Measurements from ENCODE around the gene PTPA. TPM values are rescaled to one million over a fixed set of nuclear protein-coding genes. Genes with fewer than 3 reads are reported as not detected.

The PTPA gene
- total RNA-seq (100 to 1,000 TPM; 107 to 116 TPM), polyA plus RNA-seq (15.6 TPM)

DNA sequence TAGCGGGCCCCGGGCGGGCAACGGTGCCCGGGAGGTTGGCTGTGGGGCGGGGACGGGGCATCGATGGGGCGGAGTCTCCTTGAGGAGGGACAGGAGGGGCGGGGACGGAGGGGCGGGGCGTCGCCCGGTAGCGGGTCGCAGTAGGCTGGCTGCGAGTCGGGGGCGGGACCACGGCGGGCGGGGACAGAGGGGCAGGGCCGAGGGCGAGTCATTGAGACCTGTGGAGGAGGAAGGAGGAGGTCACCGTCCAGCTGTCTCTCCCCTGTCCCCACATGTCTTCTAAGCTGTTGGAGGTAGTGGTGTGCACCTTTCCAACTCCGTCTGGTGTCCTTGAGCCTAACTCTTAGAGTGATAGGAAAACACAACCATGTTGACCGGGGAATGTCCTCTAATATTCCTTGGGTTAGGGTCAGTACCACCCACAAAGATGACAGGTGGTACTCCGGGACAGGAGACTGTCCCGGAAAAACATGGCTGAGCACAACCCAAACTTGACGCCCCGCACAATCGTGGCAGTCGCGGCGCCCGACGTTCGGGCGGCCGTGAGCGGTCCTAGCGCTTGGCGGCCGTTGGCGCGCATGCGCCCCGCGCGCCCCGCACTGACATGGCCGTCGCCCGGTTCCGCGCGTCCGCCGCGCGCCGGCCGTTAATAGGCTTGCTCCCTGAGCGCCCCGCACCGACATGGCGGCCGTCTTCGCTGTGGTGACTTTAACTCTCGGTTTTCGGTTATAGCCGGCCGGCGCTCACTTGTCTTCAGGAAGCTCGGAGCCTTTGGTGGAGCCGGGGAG is at the start of gene PTPA, which contains the start of gene CRAT:
TSS of gene PTPA (plus strand) at position 676 of the 788 bp plus-strand sequence. CDS start 186 bp downstream, outside the sequence.
TSS of gene CRAT (minus strand) at position 54 of the 788 bp plus-strand sequence. CDS start 284 bp downstream, outside the sequence.
- Histone ChIP-seq H3K4me1 (ENCODE audit: insufficient read depth, low read length) (peaks cover 20% of the 10 kb centered on the region), H3K9me3 (ENCODE audit: low read length) (no peaks in the 10 kb centered on the region), H3K27ac (ENCODE audit: low read depth, low read length) (peak within 1 kb of the TSS; percentile 90), H3K36me3 (ENCODE audit: insufficient read depth, low read length) (no peaks in the 10 kb centered on the region), H3K27me3 (ENCODE audit: insufficient read depth, low read length, poor library complexity, severe bottlenecking) (no peaks in the 10 kb centered on the region), H3K4me3 (ENCODE audit: low read length) (peak within 1 kb of the TSS; percentile 99)
- peaks cover 0 to 13% (median 0%) of the 10 kb centered on the region in 3 donors for H3K36me3 Mint-ChIP-seq
- POLR2A ChIA-PET = interaction anchor here (1.5 kb wide), 2 partner anchors 30 to 41 kb away, joined by 5 read pairs; no protein-coding TSS in a partner anchor
- H3K9me3 Mint-ChIP-seq = no peaks in the 10 kb centered on the region
- H3K4me3 Mint-ChIP-seq = peak within 1 kb of the TSS; percentile 90 to 97 (median 95)
- CTCF ChIA-PET = interaction anchor here (1.6 kb wide), 1 partner anchor 21 kb away, joined by 5 read pairs; no protein-coding TSS in a partner anchor
- peak within 1 kb of the TSS; percentile 82 to 97 (median 95) for H3K27ac Mint-ChIP-seq
- DNase-seq = peak; percentile 89 to 99 (median 95)
- H3K27me3 Mint-ChIP-seq = no peaks in the 10 kb centered on the region
- H3K4me1 Mint-ChIP-seq = peaks cover 26 to 53% (median 26%) of the 10 kb centered on the region in 3 donors

DNA sequence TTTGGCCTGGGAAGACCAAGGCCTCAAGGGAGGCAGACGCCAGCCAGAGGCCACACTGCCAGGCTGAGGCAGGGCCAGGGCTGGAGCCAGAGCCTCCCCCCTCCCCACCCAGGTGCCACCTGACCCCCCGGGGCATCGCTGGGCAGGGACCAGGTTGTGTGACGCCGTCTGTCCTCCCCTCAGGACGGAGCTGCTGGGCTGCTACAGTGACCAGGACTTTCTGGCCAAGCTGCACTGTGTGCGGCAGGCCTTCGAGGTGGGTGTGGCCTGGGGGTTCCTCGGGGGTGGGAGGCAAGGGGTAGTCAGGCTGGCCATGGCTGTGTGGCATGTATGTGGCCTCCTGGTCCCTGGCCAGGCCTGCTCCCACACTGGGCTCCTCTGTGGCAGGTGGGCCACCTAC is 48.2 kb upstream of the PTPA start:
- Histone ChIP-seq H3K27me3 (ENCODE audit: insufficient read depth, low read length, poor library complexity, severe bottlenecking) (no peaks in the 10 kb centered on the region), H3K36me3 (ENCODE audit: insufficient read depth, low read length) (peaks cover 5% of the 10 kb centered on the region), H3K9me3 (ENCODE audit: low read length) (no peaks in the 10 kb centered on the region), H3K4me1 (ENCODE audit: insufficient read depth, low read length) (no peaks in the 10 kb centered on the region), H3K27ac (ENCODE audit: low read depth, low read length) (no peak overlapping the region), H3K4me3 (ENCODE audit: low read length) (no peak overlapping the region)
- Mint-ChIP-seq H3K4me1 (peaks cover 0 to under 1% (median 0%) of the 10 kb centered on the region in 3 donors), H3K9me3 (no peaks in the 10 kb centered on the region), H3K36me3 (peaks cover 3 to 67% (median 4%) of the 10 kb centered on the region in 3 donors), H3K27ac (no peak overlapping the region), H3K27me3 (no peaks in the 10 kb centered on the region), H3K4me3 (no peak overlapping the region)
- CTCF ChIA-PET = no interaction called here
- DNase-seq = no peak
- POLR2A ChIA-PET = no interaction called here

DNA sequence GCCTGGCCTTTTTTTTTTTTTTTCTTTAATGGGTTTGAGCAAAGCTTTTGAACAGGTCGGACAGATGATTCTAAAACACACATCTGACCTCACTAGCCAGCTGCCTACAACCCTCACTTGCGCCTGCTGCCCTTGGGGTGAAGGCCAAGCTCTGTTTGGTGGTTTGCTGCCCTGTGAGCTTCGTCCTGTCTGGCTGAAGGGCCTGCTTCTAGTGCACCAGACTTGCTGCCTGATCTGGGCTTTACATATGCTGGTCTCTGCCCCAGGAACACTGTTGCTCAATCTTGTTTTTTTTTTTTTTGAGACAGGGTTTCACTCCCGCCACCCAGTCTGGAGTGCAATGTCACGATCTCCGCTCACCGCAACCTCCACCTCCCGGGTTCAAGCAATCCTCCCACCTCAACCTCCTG is 46.7 kb upstream of the PTPA start:
- H3K4me3 ChIP-seq (ENCODE audit: low read length) = no peak overlapping the region
- no peak overlapping the region for H3K4me3 Mint-ChIP-seq
- H3K4me1 Mint-ChIP-seq = peaks cover 8 to 15% (median 9%) of the 10 kb centered on the region in 3 donors
- H3K36me3 ChIP-seq (ENCODE audit: insufficient read depth, low read length) = peaks cover 9% of the 10 kb centered on the region
- H3K27ac Mint-ChIP-seq = peak overlapping the region in 1 of 8 donors; percentile 36
- H3K9me3 ChIP-seq (ENCODE audit: low read length) = no peaks in the 10 kb centered on the region
- H3K36me3 Mint-ChIP-seq = peaks cover 3 to 66% (median 4%) of the 10 kb centered on the region in 3 donors
- H3K9me3 Mint-ChIP-seq = no peaks in the 10 kb centered on the region
- H3K27me3 Mint-ChIP-seq = no peaks in the 10 kb centered on the region
- peaks cover 11% of the 10 kb centered on the region for H3K4me1 ChIP-seq (ENCODE audit: insufficient read depth, low read length)
- POLR2A ChIA-PET = no interaction called here
- no peak for DNase-seq
- CTCF ChIA-PET = no interaction called here
- H3K27ac ChIP-seq (ENCODE audit: low read depth, low read length) = no peak overlapping the region
- no peaks in the 10 kb centered on the region for H3K27me3 ChIP-seq (ENCODE audit: insufficient read depth, low read length, poor library complexity, severe bottlenecking)

DNA sequence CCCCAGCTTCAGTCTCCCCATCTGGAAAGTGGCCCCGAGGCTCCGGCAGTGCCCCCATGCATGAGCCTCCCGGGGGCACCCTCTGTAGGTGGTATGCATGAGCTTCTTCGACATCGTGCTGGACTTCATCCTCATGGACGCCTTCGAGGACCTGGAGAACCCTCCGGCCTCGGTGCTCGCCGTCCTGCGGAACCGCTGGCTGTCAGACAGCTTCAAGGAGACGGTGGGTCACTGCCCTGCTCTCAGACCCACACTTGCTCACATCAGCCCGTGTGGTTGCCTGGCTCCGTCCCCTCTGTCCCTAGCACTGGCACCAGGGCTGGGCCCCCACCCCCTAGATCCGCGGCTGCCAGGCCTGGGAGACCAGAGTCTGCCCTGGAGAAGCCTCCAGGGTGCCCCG is 43.1 kb upstream of the PTPA start:
- Histone ChIP-seq H3K4me3 (ENCODE audit: low read length) (no peak overlapping the region), H3K36me3 (ENCODE audit: insufficient read depth, low read length) (peaks cover 9% of the 10 kb centered on the region), H3K27me3 (ENCODE audit: insufficient read depth, low read length, poor library complexity, severe bottlenecking) (no peaks in the 10 kb centered on the region), H3K9me3 (ENCODE audit: low read length) (no peaks in the 10 kb centered on the region), H3K4me1 (ENCODE audit: insufficient read depth, low read length) (peaks cover 37% of the 10 kb centered on the region), H3K27ac (ENCODE audit: low read depth, low read length) (no peak overlapping the region)
- Mint-ChIP-seq H3K27me3 (no peaks in the 10 kb centered on the region), H3K4me1 (peaks cover 20 to 39% (median 20%) of the 10 kb centered on the region in 3 donors), H3K4me3 (peak overlapping the region in 2 of 7 donors; percentile 20 to 78), H3K9me3 (no peaks in the 10 kb centered on the region), H3K27ac (peak overlapping the region in 7 of 8 donors; percentile 62 to 94 (median 85)), H3K36me3 (peaks cover 0 to 44% (median 3%) of the 10 kb centered on the region in 3 donors)
- ChIA-PET CTCF (interaction anchor here (0.8 kb wide), 1 partner anchor 40 kb away, joined by 3 read pairs; the partner anchor contains the start of gene SH3GLB2), POLR2A (no interaction called here)
- no peak for DNase-seq

DNA sequence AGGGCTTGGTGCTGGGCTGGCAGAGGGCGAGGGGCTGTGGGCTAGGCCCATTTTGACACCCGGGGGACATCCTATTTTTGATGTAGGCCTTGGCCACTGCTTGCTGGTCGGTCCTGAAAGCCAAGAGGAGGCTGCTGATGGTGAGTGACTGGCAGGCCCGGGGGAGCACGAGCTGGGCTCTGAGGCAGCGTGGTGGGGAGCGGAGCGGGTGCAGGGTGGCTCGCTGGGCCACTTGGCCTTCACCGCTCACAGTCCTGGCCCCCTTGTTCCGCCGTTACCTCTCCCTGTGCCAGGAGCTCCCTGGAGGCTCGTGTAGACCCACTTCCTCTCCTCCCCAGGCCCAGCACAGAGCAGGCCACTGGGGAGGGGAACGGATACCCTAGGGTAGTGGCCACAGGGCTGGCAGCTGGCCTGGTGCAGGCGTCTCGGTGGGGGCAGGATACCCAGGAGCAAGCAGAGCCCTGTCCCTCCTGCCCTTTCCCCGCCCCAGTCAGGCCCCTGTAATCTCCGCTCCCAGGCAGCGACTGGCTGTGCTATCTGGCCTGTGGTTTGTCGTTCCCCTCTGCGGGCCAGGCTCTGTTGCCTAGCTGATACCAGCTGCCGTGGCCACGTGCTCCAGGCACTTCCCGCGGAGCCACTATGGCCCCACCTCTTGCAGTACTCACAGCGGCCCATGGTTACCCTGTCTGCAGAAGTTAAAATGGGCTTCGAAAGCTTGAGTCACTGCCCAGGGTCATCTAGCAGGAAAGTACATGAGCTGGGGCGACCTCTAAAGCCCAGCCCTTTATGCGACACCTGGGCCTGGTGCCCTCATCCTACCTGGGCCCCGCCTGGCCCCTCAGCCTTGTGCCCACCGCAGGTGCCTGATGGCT is 42.0 kb upstream of the PTPA start:
- H3K9me3 ChIP-seq (ENCODE audit: low read length) = no peaks in the 10 kb centered on the region
- peaks cover 0 to 37% (median 3%) of the 10 kb centered on the region in 3 donors for H3K36me3 Mint-ChIP-seq
- H3K27ac Mint-ChIP-seq = peak overlapping the region; percentile 43 to 94 (median 87)
- CTCF ChIA-PET = interaction anchor here (0.6 to 1.5 kb wide), 5 partner anchors 11 to 29 kb away, joined by 3 to 5 read pairs (median 3); partner anchors contain the start of gene DOLPP1
- DNase-seq = peak; percentile 28 to 79 (median 61)
- H3K4me3 ChIP-seq (ENCODE audit: low read length) = no peak overlapping the region
- H3K4me3 Mint-ChIP-seq = peak overlapping the region in 6 of 7 donors; percentile 20 to 81 (median 70)
- POLR2A ChIA-PET = interaction anchor here (0.8 kb wide), 1 partner anchor 42 kb away, joined by 5 read pairs; the partner anchor contains the start of gene PTPA
- peaks cover 9% of the 10 kb centered on the region for H3K36me3 ChIP-seq (ENCODE audit: insufficient read depth, low read length)
- H3K9me3 Mint-ChIP-seq = no peaks in the 10 kb centered on the region
- H3K27ac ChIP-seq (ENCODE audit: low read depth, low read length) = peak overlapping the region; percentile 49
- H3K4me1 ChIP-seq (ENCODE audit: insufficient read depth, low read length) = peaks cover 37% of the 10 kb centered on the region
- no peaks in the 10 kb centered on the region for H3K27me3 ChIP-seq (ENCODE audit: insufficient read depth, low read length, poor library complexity, severe bottlenecking)
- peaks cover 26 to 50% (median 28%) of the 10 kb centered on the region in 3 donors for H3K4me1 Mint-ChIP-seq
- H3K27me3 Mint-ChIP-seq = peaks cover 0 to 1% of the 10 kb centered on the region in 2 donors

DNA sequence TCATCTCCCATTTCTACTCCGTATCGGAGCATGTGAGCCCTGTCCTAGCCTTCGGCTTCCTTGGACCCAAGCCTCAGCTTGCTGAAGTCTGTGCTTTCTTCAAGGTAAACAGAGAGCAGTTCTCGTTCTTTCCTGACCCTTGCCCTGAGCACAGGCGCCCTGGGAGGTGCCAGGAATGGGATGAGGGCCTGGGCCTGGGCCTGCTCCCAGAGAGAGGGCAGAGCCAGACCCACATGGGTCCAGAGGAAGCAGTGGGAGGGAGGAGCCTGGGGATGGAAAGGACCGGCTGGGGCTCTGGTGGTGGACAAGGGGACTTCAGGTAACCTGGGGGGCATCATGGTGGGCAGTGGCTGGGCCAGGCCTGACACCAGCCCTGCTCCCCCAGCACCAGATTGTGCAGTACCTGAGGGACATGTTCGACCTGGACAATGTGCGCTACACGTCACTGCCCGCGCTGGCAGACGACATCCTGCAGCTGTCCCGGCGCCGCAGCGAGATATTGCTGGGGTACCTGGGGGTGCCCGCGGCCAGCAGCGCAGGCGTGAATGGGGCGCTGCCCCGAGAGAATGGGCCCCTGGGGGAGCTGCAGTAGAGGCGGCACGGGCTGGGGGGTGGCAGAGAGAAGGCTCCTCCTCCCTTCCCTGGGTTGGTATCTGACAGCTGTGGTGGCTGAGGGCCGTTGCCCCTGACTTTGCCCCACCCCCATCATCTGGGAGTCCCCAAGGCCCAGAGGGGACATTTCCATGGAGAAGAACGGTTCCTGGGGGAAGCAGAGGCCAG is 41.2 kb upstream of the PTPA start:
- Mint-ChIP-seq H3K4me3 (peak overlapping the region in 1 of 7 donors; percentile 5), H3K36me3 (peaks cover 0 to 32% (median 3%) of the 10 kb centered on the region in 3 donors), H3K27ac (peak overlapping the region in 7 of 8 donors; percentile 65 to 94 (median 88)), H3K9me3 (no peaks in the 10 kb centered on the region), H3K27me3 (peaks cover 0 to 1% of the 10 kb centered on the region in 2 donors), H3K4me1 (peaks cover 26 to 54% (median 29%) of the 10 kb centered on the region in 3 donors)
- Histone ChIP-seq H3K27ac (ENCODE audit: low read depth, low read length) (peak overlapping the region; percentile 49), H3K36me3 (ENCODE audit: insufficient read depth, low read length) (peaks cover 9% of the 10 kb centered on the region), H3K4me3 (ENCODE audit: low read length) (no peak overlapping the region), H3K4me1 (ENCODE audit: insufficient read depth, low read length) (peaks cover 37% of the 10 kb centered on the region), H3K27me3 (ENCODE audit: insufficient read depth, low read length, poor library complexity, severe bottlenecking) (no peaks in the 10 kb centered on the region), H3K9me3 (ENCODE audit: low read length) (no peaks in the 10 kb centered on the region)
- CTCF ChIA-PET = interaction anchor here (0.6 to 1.5 kb wide), 4 partner anchors 10 to 28 kb away, joined by 3 to 5 read pairs (median 4); partner anchors contain the start of gene DOLPP1
- POLR2A ChIA-PET = interaction anchor here (0.8 to 1.5 kb wide), 2 partner anchors 11 to 41 kb away, joined by 5 to 6 read pairs; partner anchors contain the start of genes DOLPP1 and PTPA
- no peak for DNase-seq

Measured in CD8-positive, alpha-beta memory T cell (primary cell).